HG02943 (cell line): Measurements from ENCODE around the gene ZBTB20.

Experiments used
- ATAC-seq: cut with Tn5 transposase; IDR thresholded peaks from one replicate; pipeline ENCODE4 v1.9.1; 2021; ENCODE audit warnings: mild to moderate bottlenecking, low read depth, moderate library complexity; ENCODE audit not compliant: unreplicated experiment

The ZBTB20 gene

GRCh38 chr3:114440700-114441099 is 706.4 kb downstream of the ZBTB20 start:
- ATAC-seq = no peak

- no peak for ATAC-seq
Measured at GRCh38 chr3:114439284-114439683, 707.8 kb downstream of the ZBTB20 start.

- ATAC-seq = no peak
Measured at GRCh38 chr3:114437897-114438296, 709.2 kb downstream of the ZBTB20 start.

GRCh38 chr3:114436182-114436581 is 710.9 kb downstream of the ZBTB20 start:
- ATAC-seq = no peak

- no peak for ATAC-seq
Measured at GRCh38 chr3:114435386-114436115, 711.5 kb downstream of the ZBTB20 start.

- no peak for ATAC-seq
Measured at GRCh38 chr3:114432310-114432709, 714.8 kb downstream of the ZBTB20 start.

GRCh38 chr3:114428044-114428595 is 719.0 kb downstream of the ZBTB20 start:
- no peak for ATAC-seq

GRCh38 chr3:114427285-114428043 is 719.6 kb downstream of the ZBTB20 start:
- ATAC-seq = no peak

- ATAC-seq = no peak
Measured at GRCh38 chr3:114424337-114424736, 722.8 kb downstream of the ZBTB20 start.

GRCh38 chr3:114421204-114421603 is 725.9 kb downstream of the ZBTB20 start:
- ATAC-seq = no peak

- ATAC-seq = no peak
Measured at GRCh38 chr3:114420072-114420471, 727.0 kb downstream of the ZBTB20 start.

- ATAC-seq = peak; percentile 73
Measured at GRCh38 chr3:114418724-114419543, 728.2 kb downstream of the ZBTB20 start.

GRCh38 chr3:114418107-114418506 is 729.0 kb downstream of the ZBTB20 start:
- peak; percentile 64 for ATAC-seq

GRCh38 chr3:114417675-114418074 is 729.4 kb downstream of the ZBTB20 start:
- no peak for ATAC-seq

- no peak for ATAC-seq
Measured at GRCh38 chr3:114417265-114417664, 729.8 kb downstream of the ZBTB20 start.

- no peak for ATAC-seq
Measured at GRCh38 chr3:114411811-114412803, 735.0 kb downstream of the ZBTB20 start.

- ATAC-seq = no peak
Measured at GRCh38 chr3:114411190-114411668, 735.9 kb downstream of the ZBTB20 start.

GRCh38 chr3:114408736-114409670 is 738.1 kb downstream of the ZBTB20 start:
- no peak for ATAC-seq
